ENCODE measurements around the gene VEPH1. TPM values are rescaled to one million over a fixed set of nuclear protein-coding genes. Genes with fewer than 3 reads are reported as not detected.

Gene VEPH1
- total RNA-seq (under 1 TPM in 4 of 9 donors, not detected in 5; 0.40 to 0.79 (median 0.45) TPM), polyA plus RNA-seq (under 1 TPM in 1 of 2 donors, not detected in 1; 0.46 TPM)
- long read RNA-seq, donor 1 = 0 reads
- long read RNA-seq, donor 2 = 0 reads
- long read RNA-seq, donor 3 = 0 reads

DNA sequence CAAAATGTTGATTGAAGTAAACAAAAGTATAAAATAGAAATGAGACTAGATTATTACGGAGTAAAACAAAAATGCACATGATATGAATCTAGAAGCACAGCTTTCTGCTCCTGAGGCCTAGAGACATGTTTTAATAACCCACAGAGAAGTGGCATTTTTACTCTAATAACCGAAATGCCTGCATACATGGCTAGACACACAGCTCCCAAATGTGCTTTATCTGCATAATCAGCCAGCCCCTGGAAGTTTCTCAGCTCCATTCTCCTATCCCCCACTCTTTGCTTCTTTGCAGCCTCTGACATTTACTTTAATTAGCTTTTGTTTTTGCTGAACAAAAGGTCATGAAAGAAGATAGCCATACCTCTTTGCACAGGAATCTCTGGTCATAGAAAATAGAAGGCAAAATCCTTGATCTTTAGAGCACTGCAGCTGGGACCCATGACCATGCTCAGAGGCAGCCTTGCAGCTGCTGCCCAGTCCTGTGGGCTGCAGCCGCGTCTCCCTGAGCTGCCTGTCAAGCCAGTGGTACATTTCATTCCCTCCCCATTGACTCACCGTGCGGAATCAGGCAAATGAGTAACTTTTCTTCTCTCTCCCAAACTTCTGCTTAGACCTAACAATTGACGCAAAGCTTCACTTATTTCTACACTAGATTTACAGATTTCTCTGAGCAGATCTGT lies at the start of gene VEPH1:
VEPH1 (minus strand) TSS at position 501 of the 680 bp plus-strand sequence. CDS start 8,067 bp downstream, outside the sequence.
- no peak within 1 kb of the TSS for H3K4me3 ChIP-seq
- no peak for DNase-seq
- no peak within 1 kb of the TSS for H3K27ac ChIP-seq
- peaks cover 0 to 2% (median 0%) of the 10 kb centered on the region in 12 donors for H3K9me3 ChIP-seq
- no peak for ATAC-seq
- intact Hi-C loops (cut with DNase I) = no loop called here
- H3K36me3 ChIP-seq = no peaks in the 10 kb centered on the region
- TF ChIP-seq POLR2A (IDR thresholded peaks at IDR 0.05) = no peak
- TF ChIP-seq, protein P1, sequence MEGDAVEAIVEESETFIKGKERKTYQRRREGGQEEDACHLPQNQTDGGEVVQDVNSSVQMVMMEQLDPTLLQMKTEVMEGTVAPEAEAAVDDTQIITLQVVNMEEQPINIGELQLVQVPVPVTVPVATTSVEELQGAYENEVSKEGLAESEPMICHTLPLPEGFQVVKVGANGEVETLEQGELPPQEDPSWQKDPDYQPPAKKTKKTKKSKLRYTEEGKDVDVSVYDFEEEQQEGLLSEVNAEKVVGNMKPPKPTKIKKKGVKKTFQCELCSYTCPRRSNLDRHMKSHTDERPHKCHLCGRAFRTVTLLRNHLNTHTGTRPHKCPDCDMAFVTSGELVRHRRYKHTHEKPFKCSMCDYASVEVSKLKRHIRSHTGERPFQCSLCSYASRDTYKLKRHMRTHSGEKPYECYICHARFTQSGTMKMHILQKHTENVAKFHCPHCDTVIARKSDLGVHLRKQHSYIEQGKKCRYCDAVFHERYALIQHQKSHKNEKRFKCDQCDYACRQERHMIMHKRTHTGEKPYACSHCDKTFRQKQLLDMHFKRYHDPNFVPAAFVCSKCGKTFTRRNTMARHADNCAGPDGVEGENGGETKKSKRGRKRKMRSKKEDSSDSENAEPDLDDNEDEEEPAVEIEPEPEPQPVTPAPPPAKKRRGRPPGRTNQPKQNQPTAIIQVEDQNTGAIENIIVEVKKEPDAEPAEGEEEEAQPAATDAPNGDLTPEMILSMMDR (IDR thresholded peaks at IDR 0.05) = no peak
- H3K4me1 ChIP-seq = peaks cover 0 to 14% (median 4%) of the 10 kb centered on the region in 12 donors
- peaks cover 0 to 45% (median 7%) of the 10 kb centered on the region in 9 donors for H3K27me3 ChIP-seq
- 73 to 77% (median 76%) methylated on average over 7 of the region's 7 CpGs for WGBS, 4 donors

DNA sequence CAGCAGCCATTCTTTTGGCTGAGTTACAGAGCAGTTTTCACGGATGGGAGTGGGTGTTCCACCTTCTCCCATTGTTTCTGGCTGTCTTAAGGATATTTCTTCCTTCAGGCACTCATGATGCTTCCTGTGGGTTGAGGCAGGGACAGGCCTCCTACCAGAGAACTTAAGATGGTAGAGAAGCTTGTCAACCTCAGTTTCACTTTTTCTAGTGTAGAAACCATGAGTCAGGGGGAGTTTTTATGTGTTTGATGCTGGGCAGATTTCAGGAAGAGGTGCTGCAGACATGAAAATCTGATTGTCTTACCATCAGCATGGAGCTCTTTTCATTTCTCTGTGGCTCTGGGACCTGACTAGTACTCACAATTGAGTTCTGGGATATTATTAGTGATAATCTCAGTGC lies 48.7 kb upstream of the VEPH1 start:
- H3K27me3 ChIP-seq = no peaks in the 10 kb centered on the region
- H3K4me3 ChIP-seq = no peak overlapping the region
- H3K36me3 ChIP-seq = no peaks in the 10 kb centered on the region
- WGBS, 4 donors = 47 to 68% (median 58%) methylated on average over 1 of the region's 1 CpG
- no peaks in the 10 kb centered on the region for H3K4me1 ChIP-seq
- H3K27ac ChIP-seq = no peak overlapping the region
- ATAC-seq (no peak), DNase-seq (no peak)
- H3K9me3 ChIP-seq = peaks cover 0 to 15% (median 3%) of the 10 kb centered on the region in 12 donors
- TF ChIP-seq, protein P1 (IDR thresholded peaks at IDR 0.05) = no peak
- intact Hi-C loops (cut with DNase I) = no loop called here

DNA sequence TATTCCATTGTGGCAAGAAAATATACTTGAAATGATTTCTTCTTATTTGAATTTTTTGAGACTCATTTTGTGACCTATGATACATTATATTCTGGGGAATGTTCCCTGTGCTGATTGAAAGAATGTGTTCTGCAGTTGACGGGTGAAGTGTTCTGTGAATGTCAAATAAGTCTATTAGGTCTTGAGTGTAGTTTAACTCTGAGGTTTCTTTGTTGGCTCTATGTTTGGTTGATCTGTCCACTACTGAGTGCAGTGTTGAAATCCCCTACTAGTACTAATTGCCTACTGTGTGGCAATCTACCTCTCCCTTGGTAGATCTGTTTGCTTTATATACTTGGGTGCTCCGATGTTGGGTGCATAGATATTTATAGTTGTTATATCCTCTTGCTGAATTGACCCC lies 46.3 kb upstream of the VEPH1 start:
- Histone ChIP-seq H3K27me3 (no peaks in the 10 kb centered on the region), H3K36me3 (no peaks in the 10 kb centered on the region), H3K4me3 (no peak overlapping the region), H3K27ac (no peak overlapping the region), H3K4me1 (no peaks in the 10 kb centered on the region), H3K9me3 (peaks cover 0 to 15% (median 3%) of the 10 kb centered on the region in 12 donors)
- intact Hi-C loops (cut with DNase I) = no loop called here
- ATAC-seq (no peak), DNase-seq (no peak)
- WGBS, 4 donors = 87 to 94% (median 91%) methylated on average over 2 of the region's 2 CpGs
- TF ChIP-seq, protein P1 (IDR thresholded peaks at IDR 0.05) = no peak
- no peak for TF ChIP-seq POLR2A (IDR thresholded peaks at IDR 0.05)

DNA sequence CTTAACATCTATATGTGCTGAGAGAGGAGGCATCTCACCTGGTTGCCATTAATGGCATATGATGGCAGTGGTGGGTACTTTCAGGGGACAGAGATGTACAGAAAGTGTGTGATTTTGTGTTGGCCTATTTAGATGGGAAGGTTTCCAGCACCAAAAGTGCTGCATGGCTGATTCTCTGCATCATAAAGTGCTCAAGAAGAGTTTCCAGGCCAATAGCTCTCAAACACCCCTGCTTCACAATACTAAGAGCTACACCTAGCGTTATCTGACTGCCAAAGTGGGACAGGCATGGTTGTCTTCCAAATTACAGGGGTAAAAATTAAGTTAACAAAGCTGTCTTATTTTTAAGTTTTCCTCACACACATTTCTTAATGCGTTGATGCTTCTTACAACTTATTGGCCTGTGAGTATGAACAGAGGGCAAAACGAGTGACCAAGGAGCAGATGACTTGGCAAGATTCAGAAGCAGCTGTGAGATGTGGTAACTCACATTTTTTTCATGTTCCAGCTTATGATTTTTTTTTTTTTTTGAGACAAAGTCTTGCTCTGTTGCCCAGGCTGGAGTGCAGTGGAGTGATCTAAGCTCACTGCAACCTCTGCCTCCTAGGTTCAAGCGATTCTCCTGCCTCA lies 41.4 kb upstream of the VEPH1 start:
- peak overlapping the region in 4 of 12 donors; percentile 7 to 48 (median 24) for H3K27ac ChIP-seq
- H3K9me3 ChIP-seq = peaks cover 0 to 12% (median 5%) of the 10 kb centered on the region in 12 donors
- peak overlapping the region in 1 of 12 donors; percentile 11 for H3K4me3 ChIP-seq
- no peak for TF ChIP-seq POLR2A (IDR thresholded peaks at IDR 0.05)
- TF ChIP-seq, protein P1 (IDR thresholded peaks at IDR 0.05) = no peak
- H3K4me1 ChIP-seq = peaks cover 0 to 10% (median 0%) of the 10 kb centered on the region in 12 donors
- H3K36me3 ChIP-seq = no peaks in the 10 kb centered on the region
- peak in 2 of 4 donors; percentile 48 to 54 for ATAC-seq
- peak in 1 of 5 donors; percentile 29 for DNase-seq
- intact Hi-C loops (cut with DNase I) = no loop called here
- H3K27me3 ChIP-seq = peaks cover 0 to 8% (median 0%) of the 10 kb centered on the region in 9 donors
- 68 to 79% (median 72%) methylated on average over 4 of the region's 4 CpGs for WGBS, 4 donors
